GM12892 (cell line): Measurements from ENCODE around the gene CLDN15.

Experiments used
- POLR2A ChIP-seq: IDR thresholded peaks from 2 replicates; pipeline ENCODE4 v1.6.1; 2011; ENCODE audit warnings: low read depth, low read length, control low read depth
- POLR2AphosphoS5 ChIP-seq: IDR thresholded peaks from 2 replicates; pipeline ENCODE4 v1.6.1; 2011; ENCODE audit warnings: low read depth, low read length, control low read depth
- TAF1 ChIP-seq: IDR thresholded peaks from 2 replicates; pipeline ENCODE4 v1.6.1; 2011; ENCODE audit warnings: low read depth, mild to moderate bottlenecking, control low read depth, low read length, borderline replicate concordance

DNA sequence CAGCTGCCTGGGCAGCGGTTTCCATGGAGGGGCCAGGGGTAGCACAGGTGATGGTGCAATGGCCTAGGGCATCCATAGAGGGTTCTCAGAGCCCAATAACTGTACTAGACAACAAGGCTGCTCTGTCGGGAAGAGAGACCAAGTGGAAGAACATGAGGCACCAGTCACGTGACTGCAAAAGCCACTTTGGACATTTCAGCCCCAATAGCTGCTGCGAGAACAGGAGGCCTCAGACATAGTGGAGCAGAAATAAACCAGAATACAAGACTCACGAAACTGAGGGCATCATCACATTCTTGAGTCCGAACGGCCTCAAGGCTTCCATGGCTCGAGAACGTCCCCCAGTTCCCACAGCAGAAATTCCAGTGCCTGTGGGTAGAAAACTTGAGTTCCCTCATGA lies 39.6 kb upstream of the CLDN15 start:
- TF ChIP-seq TAF1 (no peak), POLR2A (no peak), POLR2AphosphoS5 (no peak)
